ENCODE measurements around the gene KLHL9. TPM values are rescaled to one million over a fixed set of nuclear protein-coding genes. Genes with fewer than 3 reads are reported as not detected.

KLHL9 gene
- total RNA-seq, 1 experiment from 2014 or later = 18.2 TPM

DNA sequence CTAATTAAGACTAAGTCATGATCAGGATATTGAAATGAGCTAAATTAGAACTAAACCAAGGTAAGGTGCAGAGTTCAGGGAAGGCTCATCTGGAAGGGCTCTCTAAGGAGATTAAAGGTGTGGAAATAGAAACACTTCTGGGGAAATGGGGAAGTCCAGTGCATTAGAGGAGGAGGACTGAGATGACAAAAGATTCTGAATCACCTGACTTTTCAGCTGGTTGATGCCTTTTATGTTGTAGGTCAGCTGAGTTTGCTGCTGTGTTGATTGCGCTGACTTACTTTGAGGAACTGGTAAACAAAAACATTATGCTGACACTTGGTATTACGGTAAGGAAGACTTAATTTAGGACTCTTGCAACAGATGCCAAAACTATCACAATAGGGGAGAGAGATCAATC, 53.9 kb downstream of the KLHL9 start:
- H4K91ac ChIP-seq (ENCODE audit: insufficient read length, low read depth, low read length) = no peak overlapping the region
- Mint-ChIP-seq H3K4me1 (no peaks in the 10 kb centered on the region), H3K36me3 (ENCODE audit: insufficient read depth in 1 of 3, low read depth in 3 of 3) (no peaks in the 10 kb centered on the region), H3K27me3 (ENCODE audit: low read depth) (peaks cover 36% of the 10 kb centered on the region), H3K9me3 (peaks cover 0 to 1% of the 10 kb centered on the region in 2 experiments; a peak in 3 of 5 replicates), H3K4me3 (no peak overlapping the region), H3K27ac (no peak overlapping the region)
- no peaks in the 10 kb centered on the region for H3K9me3 ChIP-seq (ENCODE audit: control insufficient read depth, low read depth, low read length)
- H3K23me2 ChIP-seq (ENCODE audit: insufficient read length, low read depth, low read length, poor library complexity, severe bottlenecking) = no peaks in the 10 kb centered on the region
- H4K8ac ChIP-seq (replicated peaks; ENCODE audit: insufficient read length, low read depth, low read length) = no peak overlapping the region
- H3K4ac ChIP-seq (ENCODE audit: low read depth, low read length) = no peak overlapping the region
- H3K4me1 ChIP-seq (ENCODE audit: insufficient read depth, low read length) = no peaks in the 10 kb centered on the region
- no peak overlapping the region for H3K9ac ChIP-seq (ENCODE audit: extremely low read depth, insufficient read length, low read length)
- no peak overlapping the region for H2AFZ ChIP-seq (ENCODE audit: low read length)
- H4K20me1 ChIP-seq (ENCODE audit: control insufficient read depth, insufficient read depth, insufficient read length) = no peaks in the 10 kb centered on the region
- no peak overlapping the region for H4K5ac ChIP-seq (ENCODE audit: insufficient read length, low read depth, low read length)
- H3K27ac ChIP-seq (ENCODE audit: insufficient read length, low read depth, low read length) = no peak overlapping the region
- H2BK5ac ChIP-seq (ENCODE audit: insufficient read length, low read length) = no peak overlapping the region
- H3K56ac ChIP-seq (ENCODE audit: insufficient read length, low read depth, low read length) = no peak overlapping the region
- H2BK15ac ChIP-seq (ENCODE audit: low read depth, low read length) = no peak overlapping the region
- no peaks in the 10 kb centered on the region for H3K79me1 ChIP-seq (ENCODE audit: insufficient read depth, low read depth, low read length, poor library complexity, severe bottlenecking)
- H3K23ac ChIP-seq (ENCODE audit: insufficient read length, low read depth, low read length) = no peak overlapping the region
- no peak overlapping the region for H3K4me2 ChIP-seq (ENCODE audit: insufficient read depth, insufficient read length, low read length)
- no peak overlapping the region for H2BK12ac ChIP-seq (ENCODE audit: insufficient read length, low read depth, low read length)
- WGBS (ENCODE audit: extremely low coverage, insufficient read length, low lambda C conversion rate) = no CpG with 5 or more reads among the region's 2 CpGs
- H3K14ac ChIP-seq (ENCODE audit: insufficient read depth, low read length) = no peak overlapping the region
- no peak for TF ChIP-seq CTCF (conservative IDR thresholded peaks at IDR 0.05)
- no peak for DNase-seq
- H3K79me2 ChIP-seq (ENCODE audit: insufficient read depth, low read length) = no peaks in the 10 kb centered on the region
- H2BK20ac ChIP-seq (ENCODE audit: low read depth, low read length, poor library complexity, severe bottlenecking) = no peak overlapping the region
- no peak overlapping the region for H3T11ph ChIP-seq (ENCODE audit: low read length)
- no peak overlapping the region for H2AK5ac ChIP-seq (ENCODE audit: insufficient read length, low read length)
- no peak overlapping the region for H2BK120ac ChIP-seq (ENCODE audit: low read depth, low read length, poor library complexity, severe bottlenecking)
- no peaks in the 10 kb centered on the region for H3K27me3 ChIP-seq (ENCODE audit: insufficient read depth, low read length)
- H3K18ac ChIP-seq (ENCODE audit: insufficient read length, low read depth, low read length) = no peak overlapping the region

Other genes starting within 250 kb of the KLHL9 start
- not detected in 2 replicates for gene IFNW1, start 193.6 kb downstream of the KLHL9 start, total RNA-seq (2021)
- not detected in 2 replicates for gene IFNA21, start 168.7 kb downstream of the KLHL9 start, total RNA-seq (2021)
- gene IFNA4, start 147.8 kb downstream of the KLHL9 start, total RNA-seq (2021) = not detected in 2 replicates
- not detected in 2 replicates for gene IFNA7, start 133.2 kb downstream of the KLHL9 start, total RNA-seq (2021)
- gene IFNA10, start 128.3 kb downstream of the KLHL9 start, total RNA-seq (2021) = not detected in 2 replicates
- gene IFNA16, start 118.1 kb downstream of the KLHL9 start, total RNA-seq (2021) = not detected in 2 replicates
- not detected in 2 replicates for gene IFNA17, start 107.2 kb downstream of the KLHL9 start, total RNA-seq (2021)
- not detected in 2 replicates for gene IFNA14, start 95.4 kb downstream of the KLHL9 start, total RNA-seq (2021)
- gene IFNA5, start 30.1 kb downstream of the KLHL9 start, total RNA-seq (2021) = not detected in 2 replicates
- gene IFNA6, start 15.5 kb upstream of the KLHL9 start, total RNA-seq (2021) = not detected in 2 replicates
- gene IFNA13, start 32.7 kb upstream of the KLHL9 start, total RNA-seq (2021) = not detected in 2 replicates
- gene IFNA2, start 50.0 kb upstream of the KLHL9 start, total RNA-seq (2021) = not detected in 2 replicates
- gene IFNA8, start 73.7 kb upstream of the KLHL9 start, total RNA-seq (2021) = not detected in 2 replicates
- gene IFNA1, start 105.0 kb upstream of the KLHL9 start, total RNA-seq (2021) = not detected in 2 replicates
- gene IFNE, start 146.9 kb upstream of the KLHL9 start, total RNA-seq (2021) = not detected in 2 replicates